Middle frontal gyrus (tissue), 1 donor: ENCODE data around the gene ANO4.
"Not testable (repeated sequence)": the region's sequence is repeated elsewhere in the genome, so short reads cannot be mapped to it uniquely, and the experiment has no call there.

Experiments used
- DNase-seq: peaks from one replicate; pipeline ENCODE4 v3.0.0-alpha.2; 2015; ENCODE audit warnings: low spot score; ENCODE audit errors: extremely low spot score

The ANO4 gene

GRCh38 chr12:101082706-101083105 lies 288.1 kb downstream of the ANO4 start:
- no peak for DNase-seq

- no peak for DNase-seq
Observed at GRCh38 chr12:101086490-101087135, 292.0 kb downstream of the ANO4 start.

DNA sequence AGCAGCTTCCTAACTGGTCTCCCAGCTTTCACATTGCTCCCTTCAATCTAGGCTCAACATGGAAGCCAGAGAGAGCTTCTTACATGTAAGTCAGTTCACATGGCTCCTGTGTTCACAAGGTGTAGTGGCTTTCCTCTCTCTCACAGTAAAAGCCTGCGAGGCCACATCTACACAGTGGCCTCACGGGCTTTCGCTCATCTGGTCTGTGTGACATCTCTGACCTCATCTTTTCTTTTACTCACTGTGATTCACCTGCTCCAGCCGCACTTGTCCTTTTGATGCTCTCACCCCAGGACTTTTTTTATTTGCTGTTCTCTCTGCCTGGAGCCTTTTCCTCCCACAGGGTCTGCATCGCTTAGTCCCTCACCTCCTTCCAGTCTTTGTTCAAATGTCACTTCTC lies 293.3 kb downstream of the ANO4 start:
- no peak for DNase-seq

DNA sequence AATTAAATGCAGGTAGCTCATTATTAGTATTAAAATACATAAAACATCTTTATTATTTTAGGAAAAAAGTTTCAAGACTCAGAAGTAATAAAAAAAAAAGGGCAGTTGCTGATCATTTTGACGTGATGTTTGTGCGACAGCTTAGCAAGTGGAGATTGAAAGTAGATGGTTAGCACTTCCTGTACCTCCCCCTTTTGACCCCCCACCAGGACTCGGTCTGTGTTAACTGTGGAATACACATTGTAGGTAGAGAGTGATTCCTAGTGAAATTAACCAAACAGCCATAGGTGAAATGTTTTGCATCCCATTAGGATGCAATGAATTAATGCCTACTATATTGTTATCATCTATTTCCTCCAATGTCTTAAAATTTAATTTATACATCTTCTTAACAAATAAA lies 294.7 kb downstream of the ANO4 start:
- no peak for DNase-seq

- DNase-seq: not testable (repeated sequence)
Observed at GRCh38 chr12:101090222-101090621, 295.6 kb downstream of the ANO4 start.

GRCh38 chr12:101097829-101098580 lies 303.4 kb downstream of the ANO4 start:
- DNase-seq: no peak

GRCh38 chr12:101107032-101107763 lies 312.6 kb downstream of the ANO4 start:
- no peak for DNase-seq

DNA sequence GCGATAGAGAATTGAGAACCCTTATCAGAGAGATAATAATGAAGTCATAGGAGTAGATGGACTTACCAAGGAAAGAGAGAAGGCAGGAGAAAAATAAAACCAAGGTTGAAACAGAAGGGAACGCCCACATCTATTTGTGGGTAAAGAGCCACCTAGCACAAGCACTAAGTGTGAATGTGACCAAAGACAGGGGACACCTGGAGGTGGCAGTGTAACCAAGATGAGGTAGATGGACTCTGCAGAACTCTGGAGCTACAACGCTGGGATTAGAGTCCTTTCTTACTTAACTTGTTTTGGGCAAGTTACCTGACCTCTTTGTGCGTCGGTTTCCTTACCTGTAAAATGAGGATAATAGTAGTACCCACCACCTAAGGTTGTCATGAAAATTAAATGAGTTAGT lies 313.6 kb downstream of the ANO4 start:
- no peak for DNase-seq

- DNase-seq: no peak
Observed at GRCh38 chr12:101110866-101111265, 316.3 kb downstream of the ANO4 start.

- DNase-seq: no peak
Observed at GRCh38 chr12:101111441-101111840, 316.9 kb downstream of the ANO4 start.

GRCh38 chr12:101115326-101115725 lies 320.8 kb downstream of the ANO4 start:
- DNase-seq: no peak

DNA sequence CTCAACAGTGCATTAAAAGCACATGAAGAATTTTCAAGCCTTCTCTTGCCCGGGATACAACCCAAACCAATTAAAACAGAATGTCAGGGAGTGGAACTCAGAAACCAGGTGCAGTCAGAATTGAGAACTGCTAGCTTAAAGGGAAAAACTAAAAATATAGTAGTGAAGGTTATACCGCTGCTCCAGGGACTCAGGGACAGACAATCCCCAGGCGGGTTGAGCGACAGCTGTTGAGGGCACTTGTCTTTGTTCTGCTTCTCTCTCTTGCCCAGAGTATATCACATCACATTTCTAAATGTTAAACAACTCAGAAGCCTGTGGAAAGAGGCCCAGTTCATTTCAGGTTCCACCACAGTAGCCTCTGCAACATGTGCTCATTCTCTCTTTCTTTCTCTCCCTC lies 322.3 kb downstream of the ANO4 start:
- no peak for DNase-seq

- no peak for DNase-seq
Observed at GRCh38 chr12:101117842-101118241, 323.3 kb downstream of the ANO4 start.

DNA sequence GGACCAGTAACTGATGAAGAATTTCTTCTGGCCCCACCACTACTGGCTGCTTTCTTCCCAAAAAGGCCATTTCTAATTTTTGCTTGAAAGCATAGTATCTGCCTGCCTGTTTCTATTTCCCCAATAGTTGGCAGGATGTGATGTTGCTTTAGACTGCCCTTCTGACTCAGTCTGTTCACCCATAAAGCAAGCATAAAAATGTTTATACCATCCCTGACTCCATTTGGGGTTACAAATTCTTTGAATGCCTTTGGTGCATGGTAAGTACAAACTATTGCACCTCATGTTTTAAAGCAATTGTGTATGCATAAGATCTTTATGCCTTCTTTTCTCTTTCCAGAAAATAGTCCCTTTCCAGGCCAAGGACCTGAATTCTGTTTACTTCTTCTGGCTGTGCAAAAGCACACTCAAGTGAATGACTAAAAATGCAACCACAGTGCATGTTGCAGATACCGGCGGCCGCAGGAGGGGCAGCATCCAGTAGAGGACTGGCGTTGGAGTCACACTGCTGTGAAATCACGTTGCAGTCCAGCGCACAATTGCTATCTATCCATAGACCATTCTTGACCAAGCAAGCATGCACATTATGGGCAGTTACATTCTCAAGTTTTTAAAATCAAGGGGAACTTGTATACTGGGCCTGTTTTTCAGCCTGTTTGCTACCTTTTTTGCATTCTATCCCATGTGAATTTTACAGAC lies 333.1 kb downstream of the ANO4 start:
- no peak for DNase-seq

DNA sequence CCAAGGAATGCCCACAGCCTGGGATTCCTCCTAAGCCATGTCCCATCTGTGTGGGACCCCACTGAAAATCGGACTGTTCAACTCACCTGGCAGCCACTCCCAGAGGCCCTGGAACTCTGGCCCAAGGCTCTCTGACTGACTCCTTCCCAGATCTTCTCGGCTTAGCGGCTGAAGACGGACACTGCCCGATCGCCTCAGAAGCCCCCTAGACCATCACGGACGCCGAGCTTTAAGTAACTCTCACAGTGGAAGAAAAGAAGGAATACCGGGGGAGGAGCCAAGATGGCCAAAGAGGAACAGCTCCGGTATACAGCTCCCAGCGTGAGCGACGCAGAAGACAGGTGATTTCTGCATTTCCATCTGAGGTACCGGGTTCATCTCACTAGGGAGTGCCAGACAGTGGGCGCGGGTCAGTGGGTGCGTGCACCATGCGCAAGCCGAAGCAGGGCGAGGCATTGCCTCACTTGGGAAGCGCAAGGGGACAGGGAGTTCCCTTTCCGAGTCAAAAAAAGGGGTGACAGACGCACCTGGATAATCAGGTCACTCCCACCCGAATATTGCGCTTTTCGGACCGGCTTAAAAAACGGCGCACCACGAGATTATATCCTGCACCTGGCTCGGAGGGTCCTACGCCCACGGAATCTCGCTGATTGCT lies 351.3 kb downstream of the ANO4 start:
- not testable (repeated sequence) for DNase-seq

GRCh38 chr12:101165319-101165718 lies 370.7 kb downstream of the ANO4 start:
- no peak for DNase-seq

DNA sequence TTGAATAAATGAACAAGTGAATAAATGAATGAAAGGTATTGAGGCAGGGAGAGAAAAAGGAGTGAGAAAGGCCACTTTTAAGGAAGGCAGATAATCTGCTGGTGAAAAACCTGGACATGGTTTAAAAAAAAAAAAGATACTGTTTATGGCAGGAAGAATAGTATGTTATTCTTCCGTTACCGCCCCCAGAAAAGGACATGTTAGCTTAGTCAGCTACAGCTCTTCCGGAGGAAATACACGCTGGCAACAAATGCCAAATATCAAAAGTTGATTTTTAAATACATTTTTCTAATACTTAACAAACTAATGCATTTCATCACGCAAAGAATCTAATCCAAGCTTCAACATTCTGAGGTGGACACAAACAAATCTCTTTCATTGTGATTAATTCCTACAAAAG lies 372.3 kb downstream of the ANO4 start:
- DNase-seq: no peak

DNA sequence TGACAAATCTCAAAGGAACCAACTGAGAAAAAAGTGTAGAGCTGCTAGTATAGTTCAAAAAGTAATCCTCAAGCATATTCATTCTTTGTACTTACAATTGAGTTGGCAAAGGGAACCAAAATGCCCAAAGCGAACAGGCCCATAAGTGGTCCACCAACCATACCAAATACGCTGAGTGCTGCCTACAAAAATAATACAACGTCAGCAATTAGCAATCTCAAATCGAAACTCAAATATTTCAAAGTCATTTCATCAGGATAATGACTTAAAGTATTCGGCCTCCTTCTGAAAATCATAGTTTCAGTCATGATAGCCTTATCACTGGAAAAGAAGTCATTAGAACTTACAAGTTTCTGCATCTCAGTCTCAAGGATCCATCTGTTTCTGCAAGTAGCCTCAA lies 373.4 kb downstream of the ANO4 start:
- no peak for DNase-seq

DNA sequence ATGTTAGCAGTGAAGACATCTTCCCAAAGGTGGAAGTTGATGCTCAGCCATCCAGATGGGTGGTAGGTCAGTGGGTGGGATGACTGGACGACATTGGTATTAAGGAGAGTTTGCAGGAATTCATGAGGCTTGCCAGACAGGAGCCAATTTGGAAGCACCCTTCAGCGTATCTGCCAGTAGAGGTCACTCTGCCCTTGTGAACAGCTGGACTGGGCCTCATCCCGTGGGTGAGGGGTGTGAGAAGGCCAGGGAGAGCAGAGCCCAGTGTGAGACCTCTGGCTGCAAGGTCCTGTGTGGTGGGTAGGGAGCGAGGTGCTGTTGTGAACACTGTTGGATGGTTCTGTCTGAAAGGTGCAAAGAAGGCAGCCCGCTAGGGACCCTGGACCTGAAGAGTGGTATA lies 377.7 kb downstream of the ANO4 start:
- no peak for DNase-seq

GRCh38 chr12:101173197-101173749 lies 378.7 kb downstream of the ANO4 start:
- no peak for DNase-seq

DNA sequence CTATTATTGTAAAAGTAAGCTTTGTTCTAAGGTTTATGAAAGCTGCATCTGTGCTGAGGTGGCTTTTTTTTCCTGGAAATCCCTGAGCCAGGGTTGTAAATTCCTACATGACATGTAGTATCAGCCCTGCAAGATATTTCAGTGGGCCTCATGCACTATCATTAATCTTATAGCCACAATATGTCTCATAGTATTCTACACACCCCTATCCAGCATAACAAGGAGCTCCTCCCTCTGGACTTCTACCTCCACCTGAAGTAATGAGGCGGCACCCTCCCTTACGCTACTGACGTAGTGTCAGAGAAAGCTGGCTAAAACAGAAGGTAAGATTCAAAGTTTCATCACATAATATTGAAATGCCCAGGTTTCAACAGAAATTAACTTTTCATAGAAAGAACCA lies 380.0 kb downstream of the ANO4 start:
- no peak for DNase-seq
